Trophoblast cell (in vitro differentiated cells and primary cell): ENCODE results near the gene VILL.
A peak's percentile ranks its signal among the peaks of the same experiment; 100 is the strongest.

Experiments used
- DNase-seq, 2 donors: peaks; one replicate each; pipeline ENCODE4 v3.0.0-alpha.2; 2016
- H2AFZ ChIP-seq: 2 replicates; pipeline ENCODE4 v1.6.1; 2013; ENCODE audit warnings: low read length, moderate library complexity, mild to moderate bottlenecking; ENCODE audit not compliant: insufficient read depth, poor library complexity
- H2AK5ac ChIP-seq: 2 replicates; pipeline ENCODE4 v1.6.1; 2013; ENCODE audit warnings: mild to moderate bottlenecking, low read length
- H2BK120ac ChIP-seq: 2 replicates; pipeline ENCODE4 v1.6.1; 2013; ENCODE audit warnings: low read length, mild to moderate bottlenecking, moderate library complexity; ENCODE audit not compliant: insufficient read depth, poor library complexity
- H2BK12ac ChIP-seq: 2 replicates; pipeline ENCODE4 v1.6.1; 2013; ENCODE audit warnings: mild to moderate bottlenecking, low read length, moderate library complexity
- H2BK5ac ChIP-seq: 2 replicates; pipeline ENCODE4 v1.6.1; 2013; ENCODE audit warnings: low read length, low read depth, moderate library complexity, mild to moderate bottlenecking; ENCODE audit not compliant: poor library complexity
- H3K14ac ChIP-seq: 2 replicates; pipeline ENCODE4 v1.6.1; 2013; ENCODE audit warnings: mild to moderate bottlenecking, low read length
- H3K18ac ChIP-seq: 2 replicates; pipeline ENCODE4 v1.6.1; 2013; ENCODE audit warnings: mild to moderate bottlenecking, low read length
- H3K23ac ChIP-seq: 2 replicates; pipeline ENCODE4 v1.6.1; 2013; ENCODE audit warnings: low read length
- H3K27ac ChIP-seq: 2 replicates; pipeline ENCODE4 v1.5.1; 2013; ENCODE audit warnings: low read depth, mild to moderate bottlenecking, inconsistent platforms, low read length, moderate library complexity
- H3K27me3 ChIP-seq: 2 replicates; pipeline ENCODE4 v1.6.1; 2013; ENCODE audit warnings: inconsistent platforms, mild to moderate bottlenecking, low read length, moderate library complexity; ENCODE audit not compliant: insufficient read depth
- H3K36me3 ChIP-seq, 2 experiments: 1 replicate in 1 of 2; 2 replicates in 1 of 2; pipeline ENCODE4 v1.6.1; 2013; ENCODE audit warnings: low read length in 2 of 2, mild to moderate bottlenecking in 2 of 2, moderate library complexity in 1 of 2; ENCODE audit not compliant: insufficient read depth in 2 of 2, control insufficient read depth in 1 of 2
- H3K4ac ChIP-seq: 2 replicates; pipeline ENCODE4 v1.6.1; 2013; ENCODE audit warnings: low read depth, mild to moderate bottlenecking, low read length, moderate library complexity
- H3K4me1 ChIP-seq, 2 experiments: 1 replicate in 1 of 2; 2 replicates in 1 of 2; pipeline ENCODE4 v1.6.1; 2013; ENCODE audit warnings: low read length in 2 of 2, mild to moderate bottlenecking in 2 of 2, moderate library complexity in 1 of 2; ENCODE audit not compliant: insufficient read depth in 2 of 2, control insufficient read depth in 1 of 2
- H3K4me2 ChIP-seq: 2 replicates; pipeline ENCODE4 v1.6.1; 2013; ENCODE audit warnings: inconsistent platforms, mild to moderate bottlenecking, low read length, moderate library complexity
- H3K4me3 ChIP-seq: 2 replicates; pipeline ENCODE4 v1.5.1; 2013; ENCODE audit warnings: mild to moderate bottlenecking, low read depth, low read length, inconsistent platforms
- H3K79me1 ChIP-seq: one replicate; pipeline ENCODE4 v1.6.1; 2013; ENCODE audit warnings: low read length
- H3K79me2 ChIP-seq: 2 replicates; pipeline ENCODE4 v1.6.1; 2013; ENCODE audit warnings: low read length, mild to moderate bottlenecking; ENCODE audit not compliant: control insufficient read depth, insufficient read depth, poor library complexity
- H3K9ac ChIP-seq: 2 replicates; pipeline ENCODE4 v1.6.1; 2013; ENCODE audit warnings: mild to moderate bottlenecking, low read length
- H3K9me3 ChIP-seq: 2 replicates; pipeline ENCODE4 v1.6.1; 2013; ENCODE audit warnings: low read depth, mild to moderate bottlenecking, control low read depth, inconsistent platforms, low read length; ENCODE audit not compliant: insufficient read depth
- H4K12ac ChIP-seq: 2 replicates; pipeline ENCODE4 v1.6.1; 2013; ENCODE audit warnings: low read depth, mild to moderate bottlenecking, low read length, moderate library complexity
- H4K8ac ChIP-seq: 2 replicates; pipeline ENCODE4 v1.6.1; 2013; ENCODE audit warnings: low read depth, mild to moderate bottlenecking, low read length, moderate library complexity
- H4K91ac ChIP-seq: one replicate; pipeline ENCODE4 v1.6.1; 2013; ENCODE audit warnings: low read depth, mild to moderate bottlenecking, low read length, moderate library complexity
- WGBS: extraction: QIAGEN DNeasy Blood & Tissue Kit; methylation state at CpG from one replicate; pipeline ENCODE4 v1.1.7; 2013; ENCODE audit warnings: missing lambda C conversion rate; ENCODE audit not compliant: insufficient read length, insufficient coverage; ENCODE audit errors: extremely low coverage; 5-methylcytosine and 5-hydroxymethylcytosine counted together

The VILL gene

DNA sequence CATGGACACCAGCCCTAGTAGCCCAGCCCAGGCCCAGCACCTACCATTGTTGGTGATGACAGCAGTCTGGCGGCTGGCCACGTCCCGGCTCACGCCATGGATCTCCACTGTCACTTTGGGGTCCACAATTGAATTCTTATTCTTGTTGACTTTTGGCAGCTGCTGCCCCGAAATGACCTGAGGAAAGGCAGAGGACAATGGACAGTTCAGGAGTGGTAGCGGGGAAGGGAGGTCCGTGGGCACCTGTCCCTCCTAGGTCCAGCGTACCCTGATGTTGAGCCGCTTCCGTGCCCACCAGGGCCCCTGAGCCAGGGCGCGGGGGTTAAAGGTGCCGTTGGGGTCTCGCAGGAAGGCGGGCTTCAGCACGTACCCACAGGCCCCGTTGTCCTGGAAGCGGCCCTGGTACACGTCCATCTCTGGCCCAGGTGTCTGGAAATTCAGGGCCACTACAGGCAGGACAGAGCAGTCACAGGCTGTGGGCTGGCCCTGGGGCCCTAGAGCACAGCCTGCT lies 17.7 kb downstream of the VILL start:
- peaks cover 14 to 18% of the 10 kb centered on the region in 2 experiments for H3K36me3 ChIP-seq
- no peak overlapping the region for H3K4ac ChIP-seq
- no peak overlapping the region for H3K18ac ChIP-seq
- H2BK12ac ChIP-seq = no peak overlapping the region
- no peak overlapping the region for H2BK120ac ChIP-seq
- peaks cover 4% of the 10 kb centered on the region for H3K9me3 ChIP-seq
- H3K4me2 ChIP-seq = no peak overlapping the region
- no peaks in the 10 kb centered on the region for H3K27me3 ChIP-seq
- H3K4me1 ChIP-seq = no peaks in the 10 kb centered on the region
- H4K8ac ChIP-seq = no peak overlapping the region
- no peak overlapping the region for H3K9ac ChIP-seq
- H4K12ac ChIP-seq = no peak overlapping the region
- H2BK5ac ChIP-seq = no peak overlapping the region
- H2AFZ ChIP-seq = no peak overlapping the region
- H3K23ac ChIP-seq = no peak overlapping the region
- DNase-seq = no peak
- no peak overlapping the region for H3K27ac ChIP-seq
- H3K79me1 ChIP-seq = no peaks in the 10 kb centered on the region
- no peak overlapping the region for H4K91ac ChIP-seq
- no peak overlapping the region for H2AK5ac ChIP-seq
- H3K14ac ChIP-seq = no peak overlapping the region
- H3K4me3 ChIP-seq = no peak overlapping the region
- no CpG with 5 or more reads among the region's 19 CpGs for WGBS
- no peaks in the 10 kb centered on the region for H3K79me2 ChIP-seq

DNA sequence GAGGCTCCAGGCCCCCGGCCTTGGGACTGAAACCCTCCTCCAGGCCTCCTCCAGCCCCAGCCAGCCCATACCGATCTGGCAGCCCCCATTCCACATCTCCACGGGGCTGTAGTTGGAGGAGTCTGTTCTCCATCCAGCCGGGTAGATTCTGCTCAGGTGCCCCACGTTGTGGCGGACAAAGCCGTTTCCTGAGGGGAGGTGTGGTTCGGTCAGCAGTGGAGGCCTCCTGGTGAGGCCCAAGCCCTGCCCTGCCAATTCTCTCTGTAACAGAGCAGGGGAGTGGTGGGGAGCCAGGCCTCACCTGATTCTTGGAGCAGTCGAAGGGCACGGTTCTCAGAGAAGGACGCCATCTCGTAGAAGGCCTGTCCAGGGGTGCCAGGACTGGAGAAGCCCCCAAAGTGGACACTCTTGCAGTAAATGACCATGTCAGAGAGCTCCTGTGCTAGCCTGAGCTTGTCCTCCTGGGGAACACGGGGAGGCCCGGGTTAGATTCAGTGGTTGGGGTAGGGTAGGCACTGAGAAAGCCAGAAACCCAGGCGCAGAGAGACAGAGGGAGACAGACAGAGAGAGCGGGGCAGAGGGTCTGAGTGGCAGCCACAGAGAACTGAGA lies 18.5 kb downstream of the VILL start:
- Histone ChIP-seq H3K27me3 (no peaks in the 10 kb centered on the region), H2BK5ac (no peak overlapping the region), H2AK5ac (no peak overlapping the region), H3K4me1 (no peaks in the 10 kb centered on the region), H2BK12ac (no peak overlapping the region), H3K4ac (no peak overlapping the region), H2BK120ac (no peak overlapping the region), H4K12ac (no peak overlapping the region), H3K14ac (no peak overlapping the region), H3K36me3 (peaks cover 14 to 18% of the 10 kb centered on the region in 2 experiments), H4K8ac (no peak overlapping the region), H3K4me3 (no peak overlapping the region), H3K9ac (no peak overlapping the region), H3K27ac (no peak overlapping the region), H2AFZ (no peak overlapping the region), H3K9me3 (peaks cover 4% of the 10 kb centered on the region), H3K18ac (no peak overlapping the region), H3K79me1 (no peaks in the 10 kb centered on the region), H3K23ac (no peak overlapping the region), H3K79me2 (no peaks in the 10 kb centered on the region), H4K91ac (no peak overlapping the region), H3K4me2 (no peak overlapping the region)
- no CpG with 5 or more reads among the region's 16 CpGs for WGBS
- DNase-seq = no peak

DNA sequence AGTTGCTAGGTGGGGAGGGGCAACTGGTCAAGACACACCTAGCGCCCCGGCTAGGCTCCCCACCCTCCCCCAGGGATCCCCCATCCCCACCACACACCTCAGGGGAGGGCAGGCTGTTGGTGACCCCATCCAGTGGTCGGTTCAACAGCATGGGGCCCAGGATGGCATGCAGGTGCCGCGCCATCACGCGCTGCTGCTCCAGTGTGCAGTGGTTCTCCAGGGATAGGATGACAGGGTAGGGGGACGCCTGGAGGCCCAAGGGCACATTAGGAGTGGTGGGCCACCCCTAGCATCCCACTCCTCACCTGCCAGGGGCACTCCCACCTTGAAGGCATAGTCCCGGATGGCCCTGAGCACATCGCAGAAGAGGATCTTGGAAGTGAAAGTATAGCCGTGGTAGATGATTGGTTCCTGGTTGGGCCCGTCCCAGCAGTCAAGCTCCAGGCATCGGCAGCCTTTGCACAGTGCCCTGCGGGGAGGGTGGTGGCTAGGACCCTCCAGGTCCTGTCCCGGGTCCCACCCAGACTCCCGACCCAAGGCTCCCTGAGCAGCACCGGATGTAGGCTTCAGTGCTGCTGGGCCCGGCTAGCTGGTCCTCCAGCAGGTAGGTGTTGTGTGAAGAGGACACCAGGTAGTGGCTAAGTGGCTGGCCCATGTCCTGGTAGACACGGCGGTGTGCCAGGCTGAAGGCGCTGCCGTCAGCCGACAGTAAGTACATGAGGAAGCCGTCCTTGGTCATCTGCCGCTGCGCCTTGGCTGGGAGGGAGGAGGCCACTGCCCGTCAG lies 19.4 kb downstream of the VILL start:
- H2BK5ac ChIP-seq = no peak overlapping the region
- no peaks in the 10 kb centered on the region for H3K79me2 ChIP-seq

DNA sequence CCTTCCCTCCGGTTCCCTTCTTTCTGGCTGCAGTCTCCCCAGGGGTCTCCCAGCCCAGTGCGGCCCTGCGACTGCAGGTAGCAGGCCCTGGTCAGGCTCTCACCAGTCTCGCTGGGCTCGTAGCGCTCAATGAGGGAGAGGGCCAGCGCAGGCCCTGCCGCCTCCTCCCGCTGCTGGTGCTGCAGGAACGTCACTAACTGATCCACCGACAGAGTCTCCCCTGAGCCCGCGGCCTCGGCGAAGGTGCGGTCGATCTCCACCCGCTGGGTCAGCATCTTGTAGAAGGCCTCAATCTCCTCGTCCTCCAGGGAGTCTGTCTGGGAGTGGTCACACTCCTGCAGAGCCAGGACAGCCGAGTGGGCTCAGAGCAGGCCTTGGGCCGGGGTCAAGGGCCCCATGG lies 20.5 kb downstream of the VILL start:
- Histone ChIP-seq H2AK5ac (no peak overlapping the region), H3K4me1 (no peaks in the 10 kb centered on the region), H3K36me3 (peaks cover 18 to 23% of the 10 kb centered on the region in 2 experiments), H3K27me3 (no peaks in the 10 kb centered on the region), H3K23ac (no peak overlapping the region), H4K8ac (no peak overlapping the region), H2BK5ac (no peak overlapping the region), H4K91ac (no peak overlapping the region), H3K4me2 (no peak overlapping the region), H3K18ac (no peak overlapping the region), H3K14ac (no peak overlapping the region), H3K4ac (no peak overlapping the region), H2BK120ac (no peak overlapping the region), H2BK12ac (no peak overlapping the region), H3K4me3 (no peak overlapping the region), H3K9ac (no peak overlapping the region), H4K12ac (no peak overlapping the region), H3K27ac (no peak overlapping the region), H2AFZ (no peak overlapping the region), H3K9me3 (peaks cover 4% of the 10 kb centered on the region), H3K79me2 (no peaks in the 10 kb centered on the region), H3K79me1 (no peaks in the 10 kb centered on the region)
- no CpG with 5 or more reads among the region's 21 CpGs for WGBS
- DNase-seq = no peak

More for the DNA sequence above, 19.4 kb downstream of the VILL start:
- Histone ChIP-seq H3K27ac (no peak overlapping the region), H2AK5ac (no peak overlapping the region), H3K4ac (no peak overlapping the region), H4K91ac (no peak overlapping the region), H3K4me1 (no peaks in the 10 kb centered on the region), H4K12ac (no peak overlapping the region), H3K27me3 (no peaks in the 10 kb centered on the region), H3K14ac (no peak overlapping the region), H3K36me3 (peaks cover 14 to 18% of the 10 kb centered on the region in 2 experiments), H3K9me3 (peaks cover 4% of the 10 kb centered on the region), H2BK120ac (no peak overlapping the region), H2BK12ac (no peak overlapping the region), H3K23ac (no peak overlapping the region), H2AFZ (no peak overlapping the region), H3K4me2 (no peak overlapping the region), H3K9ac (peak overlapping the region; percentile 29), H4K8ac (no peak overlapping the region), H3K4me3 (peak overlapping the region; percentile 34), H3K18ac (no peak overlapping the region), H3K79me1 (no peaks in the 10 kb centered on the region)
- no peak for DNase-seq
- WGBS = no CpG with 5 or more reads among the region's 27 CpGs
